Putamen (tissue), 1 donor: ENCODE results near the gene GUK1.
"Not testable (repeated sequence)": the region's sequence is repeated elsewhere in the genome, so short reads cannot be mapped to it uniquely, and the experiment has no call there.

ENCODE experiments used
- DNase-seq: peaks from one replicate; pipeline ENCODE4 v3.0.0-alpha.2; 2016; ENCODE audit warnings: low spot score

GUK1 gene

DNA sequence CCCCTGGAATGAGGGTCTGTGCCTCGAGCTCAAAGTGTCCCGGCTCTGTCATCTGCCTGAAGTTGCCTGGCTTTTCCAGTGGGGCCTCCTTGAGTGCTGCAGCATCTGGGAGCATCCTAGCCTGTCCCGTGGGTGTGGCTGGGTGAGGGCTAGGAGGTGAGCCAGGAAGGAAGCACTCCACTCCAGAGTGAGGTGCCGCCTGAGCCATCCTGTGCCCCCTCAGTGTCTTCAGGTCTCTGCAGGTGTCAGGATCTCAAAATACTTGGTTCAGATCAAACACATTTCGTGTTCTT is 37.0 kb downstream of the GUK1 start:
- no peak for DNase-seq

DNA sequence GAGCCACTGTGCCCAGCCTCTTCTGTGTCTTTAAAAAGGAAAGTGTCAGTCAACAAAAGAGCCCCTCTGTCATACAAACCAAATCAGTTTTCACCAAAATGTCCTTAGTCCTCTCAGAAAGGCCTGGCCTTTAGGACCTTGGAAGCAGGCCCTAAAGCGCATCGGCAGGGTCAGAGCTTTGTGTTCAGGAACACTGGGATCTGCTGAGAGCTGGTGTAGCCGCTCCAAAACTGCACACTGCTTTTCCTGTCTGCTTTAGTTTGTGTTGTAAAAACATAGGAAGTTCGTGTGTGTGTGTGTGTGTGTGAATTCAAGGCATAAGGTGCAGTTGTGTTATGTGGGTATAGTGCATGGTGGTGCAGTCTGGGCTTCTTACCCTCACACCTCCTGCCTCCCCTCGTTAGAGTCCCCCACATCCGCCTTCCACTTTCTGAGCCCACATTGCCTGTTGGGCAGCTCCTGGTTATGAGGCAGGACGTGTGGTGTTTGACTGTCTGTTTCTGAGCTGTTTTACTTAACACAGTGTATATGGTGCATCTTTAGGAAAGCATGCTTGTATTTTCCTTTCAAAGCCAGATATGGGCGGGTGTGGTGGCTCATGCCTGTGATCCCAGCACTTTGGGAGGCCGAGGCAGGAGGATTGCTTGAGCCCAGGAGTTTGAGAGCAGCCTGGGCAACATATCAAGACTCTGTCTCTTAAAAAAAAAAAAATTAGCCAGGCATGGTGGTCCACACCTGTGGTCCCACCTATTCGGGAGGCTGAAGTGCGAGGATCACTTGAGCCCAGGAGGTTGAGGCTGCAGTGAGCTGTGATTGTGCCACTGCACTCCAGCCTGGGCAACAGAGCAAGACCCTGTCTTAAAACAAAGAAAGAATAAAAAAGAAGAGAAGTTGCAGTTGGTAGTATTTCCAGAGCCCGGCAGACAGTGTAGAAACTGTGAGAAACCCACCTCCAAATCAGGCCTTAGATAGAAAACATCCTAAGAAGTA is 37.9 kb downstream of the GUK1 start:
- DNase-seq: no peak

DNA sequence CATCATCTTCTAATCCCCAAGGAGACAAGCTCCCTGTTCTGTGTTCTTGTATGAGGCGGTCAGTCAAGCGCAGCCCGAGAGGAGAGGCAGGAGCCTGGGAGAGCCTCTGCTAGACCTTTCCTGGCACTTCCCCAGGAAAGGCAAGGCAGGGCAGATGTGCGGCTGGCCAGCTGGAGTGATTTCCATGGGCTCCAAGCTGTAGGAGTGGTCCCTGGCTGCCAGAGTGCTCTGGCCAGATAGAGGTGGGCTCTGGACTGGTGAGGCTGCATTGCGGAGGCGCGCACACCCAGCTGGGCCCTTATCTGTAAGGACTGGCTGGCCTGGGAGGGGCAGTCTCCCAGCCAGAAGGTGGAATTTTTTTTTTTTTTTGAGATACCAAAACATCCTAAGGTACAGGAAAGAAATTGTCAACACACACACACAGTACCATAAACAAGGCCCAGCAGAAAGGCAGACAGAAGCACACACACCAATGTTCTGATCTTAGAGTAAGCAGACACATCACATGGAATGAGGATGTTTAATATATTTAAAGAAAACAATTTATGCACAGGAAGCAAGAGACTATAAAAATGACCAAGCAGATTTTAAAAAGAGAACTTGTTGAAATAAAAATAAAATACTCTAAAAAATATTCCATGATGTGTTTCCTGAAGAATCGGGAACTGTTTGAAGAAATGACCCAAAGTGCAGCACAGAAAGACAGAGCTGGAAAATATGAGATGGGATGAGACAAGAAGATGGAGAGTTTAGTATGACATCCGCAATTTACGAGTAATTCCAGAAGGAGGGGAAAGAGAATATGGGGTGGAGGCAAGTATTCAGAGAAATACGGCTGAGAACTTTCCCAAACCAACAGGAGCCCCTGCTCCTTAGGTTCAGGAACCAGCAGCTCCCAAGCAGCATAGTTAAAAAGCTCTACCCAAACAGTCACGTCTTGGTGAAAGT is 38.9 kb downstream of the GUK1 start:
- DNase-seq: no peak

DNA sequence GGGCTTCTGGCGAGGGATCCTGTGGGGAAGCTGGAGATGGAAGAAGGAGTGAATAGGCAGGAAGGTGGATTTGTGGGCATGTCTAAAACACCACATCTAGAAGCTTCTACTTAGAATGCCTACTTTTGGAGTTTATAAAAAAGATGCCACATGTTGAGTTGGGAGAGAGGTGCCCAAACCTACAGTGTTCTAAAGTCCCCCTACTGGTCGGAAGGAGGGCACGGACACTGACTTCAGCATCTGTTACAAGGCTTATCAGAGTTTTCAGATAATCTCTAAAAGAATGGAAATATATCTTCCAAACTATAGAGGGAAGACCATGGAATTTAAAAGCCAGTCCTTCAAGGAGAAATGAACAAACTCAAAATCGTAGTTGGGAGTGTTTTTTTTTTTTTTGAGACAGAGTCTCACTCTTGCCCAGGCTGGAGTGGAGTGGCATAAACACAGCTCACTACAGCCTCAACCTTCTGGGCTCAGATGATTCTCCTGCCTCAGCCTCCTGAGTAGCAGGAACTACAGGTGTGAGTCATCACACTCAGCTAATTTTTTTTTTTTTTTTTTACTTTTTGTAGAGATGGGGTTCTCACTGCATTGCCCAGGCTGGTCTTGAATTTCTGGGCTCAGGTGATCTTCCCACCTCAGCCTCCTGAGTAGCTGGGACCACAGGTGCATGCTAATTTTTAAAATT is 40.3 kb downstream of the GUK1 start:
- DNase-seq: no peak

DNA sequence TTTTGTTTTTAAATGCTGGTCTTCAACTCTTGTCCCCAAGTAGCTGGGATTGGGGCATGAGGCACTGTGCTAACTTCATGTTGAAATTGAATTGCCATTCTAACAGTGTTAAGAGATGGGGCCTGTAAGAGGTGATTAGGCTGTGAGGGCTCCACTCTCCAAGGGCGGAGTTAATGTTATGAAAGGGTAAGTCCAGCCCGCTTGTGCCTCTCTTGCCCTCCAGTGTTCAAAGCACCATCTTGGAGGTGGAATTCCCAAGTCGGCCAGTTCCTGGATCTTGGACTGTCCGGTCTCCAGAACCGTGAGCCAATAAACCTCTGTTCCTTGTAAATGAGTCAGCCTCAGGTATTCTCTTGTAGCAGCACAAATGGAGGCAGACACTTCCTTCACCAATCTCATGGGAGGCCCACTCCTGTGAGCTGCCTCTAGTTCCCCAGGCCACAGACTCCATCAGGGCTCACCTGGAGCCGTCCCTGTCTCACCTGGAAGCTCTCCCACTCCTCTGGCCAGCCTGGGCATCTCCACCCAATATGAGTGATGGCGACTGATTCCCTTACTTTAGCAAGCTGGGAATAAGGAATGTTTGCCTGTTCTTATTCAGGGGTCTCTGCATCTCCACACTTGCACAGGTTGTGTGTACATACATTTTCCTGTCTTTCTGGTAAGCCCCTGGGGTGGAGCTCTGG is 41.0 kb downstream of the GUK1 start:
- no peak for DNase-seq

DNA sequence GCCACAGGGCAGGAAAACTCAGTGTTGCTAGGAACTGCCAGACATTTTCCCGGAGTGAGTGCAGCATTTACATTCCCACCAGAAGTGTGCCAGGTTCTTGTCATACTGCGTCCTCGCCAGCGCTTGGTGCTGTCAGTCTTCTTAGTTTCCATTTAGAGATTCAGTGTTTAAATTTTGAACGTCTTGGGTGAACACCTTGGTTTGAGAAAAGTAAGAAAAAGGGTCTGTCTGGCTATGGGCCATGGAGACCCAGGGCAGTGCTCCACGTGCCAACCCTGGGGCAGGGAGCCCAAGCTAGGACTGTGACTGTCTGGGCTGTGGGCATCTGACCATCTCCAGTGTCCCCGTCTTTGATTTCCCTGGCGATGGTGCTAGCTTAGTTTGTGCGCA is 41.6 kb downstream of the GUK1 start:
- no peak for DNase-seq

DNA sequence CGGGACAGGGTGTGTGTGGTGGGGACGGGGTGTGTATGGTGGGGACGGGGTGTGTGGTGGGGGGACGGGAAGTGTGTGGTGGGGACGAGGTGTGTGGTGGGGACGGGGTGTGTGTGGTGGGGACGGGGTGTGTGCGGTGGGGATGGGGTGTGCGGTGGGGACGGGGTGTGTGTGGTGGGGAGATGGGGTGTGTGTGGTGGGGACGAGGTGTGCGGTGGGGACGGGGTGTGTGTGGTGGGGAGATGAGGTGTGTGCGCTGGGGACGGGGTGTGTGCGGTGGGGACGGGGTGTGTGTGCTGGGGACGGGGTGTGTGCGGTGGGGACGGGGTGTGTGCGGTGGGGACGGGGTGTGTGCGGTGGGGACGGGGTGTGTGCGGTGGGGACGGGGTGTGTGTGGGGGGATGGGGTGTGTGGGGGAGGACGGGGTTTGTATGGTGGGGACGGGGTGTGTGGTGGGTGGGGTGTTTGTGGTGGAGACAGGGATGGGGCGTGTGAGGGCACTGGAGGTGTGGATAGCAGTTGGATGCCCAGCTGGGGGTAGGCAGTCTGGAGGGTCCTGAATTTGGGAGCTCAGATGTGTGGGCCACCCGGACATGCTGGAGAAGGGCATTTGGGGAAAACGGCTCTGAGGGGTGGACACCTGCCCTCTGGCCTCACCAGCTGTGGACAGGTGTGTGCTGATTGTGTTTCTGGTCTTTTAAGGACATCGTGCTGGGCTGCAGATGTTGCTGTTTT is 42.4 kb downstream of the GUK1 start:
- DNase-seq: no peak

DNA sequence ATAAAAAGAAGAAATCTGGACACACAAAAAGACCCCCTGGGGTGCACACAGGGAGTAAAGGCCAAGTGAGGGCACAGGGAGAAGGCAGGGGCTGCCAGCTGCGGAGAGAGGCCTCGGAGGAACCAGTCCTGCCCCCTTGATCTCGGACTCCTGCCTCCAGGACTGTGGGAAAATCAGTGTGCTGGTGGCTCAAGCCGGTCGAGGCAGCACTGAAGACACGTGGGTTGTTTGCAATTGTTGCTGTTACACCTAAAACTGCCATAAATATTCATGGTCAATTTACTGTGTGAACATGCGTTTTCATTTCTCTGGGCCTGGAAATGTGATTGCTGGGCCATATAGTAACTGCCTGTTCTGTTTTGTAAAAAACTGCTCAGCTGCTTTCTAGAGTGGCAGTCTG is 44.1 kb downstream of the GUK1 start:
- no peak for DNase-seq

DNA sequence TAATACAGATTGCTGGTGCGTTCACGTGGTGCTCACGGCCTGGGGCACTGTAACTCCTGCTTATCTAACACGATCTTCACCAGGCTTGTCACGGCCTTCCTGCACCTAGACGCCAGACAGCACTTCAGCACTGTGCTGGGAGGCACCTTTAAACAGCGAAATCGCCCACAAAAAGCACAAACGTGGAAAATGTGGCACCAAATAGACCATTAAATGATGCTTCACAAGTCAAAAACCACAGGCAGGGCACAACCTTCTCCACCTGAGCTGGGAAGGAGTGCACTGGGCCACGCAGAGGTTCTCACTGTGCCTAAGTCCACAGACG is 45.5 kb downstream of the GUK1 start:
- DNase-seq: no peak

DNA sequence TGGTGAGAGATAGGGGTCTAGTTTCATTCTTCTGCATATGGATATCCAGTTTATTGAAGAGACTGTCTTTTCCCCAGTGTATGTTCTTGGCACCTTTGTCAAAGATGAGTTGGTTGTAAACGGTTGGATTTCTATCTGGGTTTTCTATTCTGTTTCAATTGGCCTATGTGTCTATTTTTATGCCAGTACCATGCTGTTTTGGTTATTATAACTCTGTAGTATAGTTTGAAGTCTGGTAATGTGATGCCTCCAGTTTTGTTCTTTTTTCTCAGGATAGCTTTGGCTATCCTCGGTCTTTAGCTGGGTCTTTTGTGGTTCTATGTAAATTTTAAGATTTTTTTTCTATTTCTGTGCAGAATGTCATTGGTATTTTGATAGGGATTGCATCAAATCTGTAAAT is 48.2 kb downstream of the GUK1 start:
- not testable (repeated sequence) for DNase-seq

DNA sequence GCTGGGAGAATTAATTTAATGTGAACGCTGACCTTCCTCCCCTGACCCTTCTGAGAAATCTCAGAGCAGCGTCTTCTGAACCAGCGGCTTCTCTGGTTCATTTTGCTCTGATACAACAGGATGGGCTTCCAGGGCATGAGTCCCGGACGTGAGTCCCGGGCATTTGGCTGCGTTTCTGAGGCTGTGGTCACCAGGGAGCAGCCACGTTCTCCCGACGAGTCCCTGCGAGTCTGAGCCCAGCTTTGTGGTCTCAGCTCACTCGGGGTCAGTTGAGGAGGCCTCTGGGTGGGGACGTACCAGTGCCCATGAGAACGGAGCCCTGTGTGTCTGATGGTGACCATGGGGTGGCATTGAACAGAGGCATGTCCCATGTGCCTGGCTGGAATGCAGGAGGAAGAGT is 50.1 kb downstream of the GUK1 start:
- DNase-seq: no peak

DNA sequence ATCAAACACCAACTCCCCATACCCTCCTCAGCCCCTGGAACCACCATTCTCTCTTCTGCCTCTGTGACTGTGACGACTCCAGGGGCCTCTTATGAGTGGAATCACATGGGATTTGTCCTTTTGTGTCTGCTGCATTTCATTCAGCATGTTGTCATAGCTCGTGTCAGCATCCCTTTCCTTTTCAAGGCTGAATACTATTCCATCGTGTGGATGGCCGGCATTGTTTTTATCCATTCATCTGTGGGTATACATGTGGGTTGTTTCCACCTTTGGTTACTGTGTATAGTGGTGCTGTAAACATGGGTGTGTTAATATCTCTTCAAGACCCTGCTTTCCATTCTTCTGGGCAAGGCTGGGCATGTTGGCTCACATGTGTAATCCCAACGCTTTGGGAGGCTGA is 50.7 kb downstream of the GUK1 start:
- DNase-seq: no peak

DNA sequence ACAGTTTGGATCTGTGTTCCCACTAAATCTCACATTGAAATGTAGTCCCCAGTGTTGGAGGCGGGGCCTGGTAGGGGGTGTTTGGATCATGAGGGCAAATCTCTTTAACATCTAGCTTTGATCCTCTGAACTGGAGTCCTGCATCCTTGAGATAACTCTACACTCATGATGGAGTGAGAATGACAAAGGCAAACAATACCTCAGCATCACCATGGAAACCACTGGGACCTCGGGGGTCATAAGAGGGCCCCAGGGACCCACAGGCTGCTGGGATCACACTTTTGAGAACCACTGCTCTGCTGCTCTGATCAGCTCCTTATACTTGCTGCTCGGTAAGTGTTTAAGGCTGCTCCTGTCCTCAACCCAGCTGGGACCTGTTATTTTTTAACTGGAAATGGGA is 54.4 kb downstream of the GUK1 start:
- no peak for DNase-seq

DNA sequence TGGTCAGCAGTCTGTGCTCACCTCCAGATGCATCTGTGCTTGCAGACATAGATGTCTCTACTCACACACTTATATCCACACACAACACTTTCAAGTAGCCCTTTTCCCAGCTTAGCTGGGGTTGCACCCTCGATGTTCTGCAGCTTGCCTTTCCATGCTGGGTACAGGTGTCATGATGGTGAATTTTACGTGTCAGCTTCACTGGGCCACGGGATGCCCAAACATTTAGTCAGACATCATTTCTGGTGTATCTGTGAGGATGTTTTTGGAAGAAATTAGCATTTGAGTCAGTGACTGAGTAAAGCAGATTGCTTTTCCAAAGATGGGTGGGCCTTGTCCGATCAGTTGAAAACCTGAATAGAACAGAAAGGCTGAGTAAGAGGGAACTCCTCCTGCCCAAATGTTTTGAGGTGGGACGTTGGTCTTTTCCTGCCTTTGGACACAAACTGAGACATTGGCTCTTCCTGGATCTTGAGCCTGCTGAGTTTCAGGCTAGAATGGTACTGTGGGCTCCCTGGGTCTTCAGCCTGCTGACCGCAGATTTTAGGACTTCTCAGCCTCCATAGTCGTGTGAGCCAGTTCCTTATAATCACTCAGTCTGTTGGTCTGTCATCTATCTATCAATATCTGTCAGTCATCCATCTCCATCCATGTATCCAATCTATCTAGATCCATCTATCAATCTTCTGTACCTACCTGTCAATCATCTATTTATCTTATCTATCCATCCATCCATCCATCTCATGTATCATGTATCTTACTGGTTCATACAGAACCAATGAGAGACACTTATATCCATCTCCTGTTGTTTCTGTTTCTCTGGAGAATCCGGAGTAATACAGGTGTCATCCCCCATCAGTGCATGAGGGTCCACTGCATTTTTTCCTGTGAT is 55.1 kb downstream of the GUK1 start:
- no peak for DNase-seq

DNA sequence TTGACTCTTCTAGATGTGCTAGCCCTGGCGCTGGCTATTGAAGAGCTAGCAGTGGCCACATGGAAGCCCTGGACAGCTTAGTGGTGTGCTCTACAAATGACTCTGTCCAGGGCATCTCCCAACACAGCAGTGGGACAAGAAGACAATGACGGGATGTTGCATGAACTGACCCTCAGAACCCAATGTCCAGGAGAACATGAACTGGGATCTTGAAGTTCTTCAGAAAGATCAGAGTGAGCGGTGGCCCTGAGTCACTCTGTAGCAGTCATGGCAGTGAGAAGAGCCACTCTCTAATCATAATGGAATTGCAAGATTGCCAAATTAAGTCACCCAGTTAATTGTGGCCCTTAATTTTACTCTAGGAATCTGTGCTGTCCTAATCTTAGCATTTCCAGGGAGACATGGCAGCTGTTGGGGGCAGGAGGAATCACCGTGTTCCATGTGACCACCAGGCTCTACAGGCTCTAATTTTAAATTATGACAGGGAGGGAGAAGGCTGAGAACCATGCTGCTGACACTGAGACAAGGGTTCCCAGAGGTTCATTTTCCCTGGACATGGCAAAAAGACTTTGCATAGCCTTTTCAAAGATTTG is 57.6 kb downstream of the GUK1 start:
- no peak for DNase-seq
